HG03108 (cell line): ENCODE results near the gene CSF2RB.
A peak's percentile ranks its signal among the peaks of the same experiment; 100 is the strongest.

Source experiments
- ATAC-seq: cut with Tn5 transposase; IDR thresholded peaks from one replicate; pipeline ENCODE4 v1.9.1; 2021; ENCODE audit warnings: moderate library complexity; ENCODE audit not compliant: unreplicated experiment

The CSF2RB gene

DNA sequence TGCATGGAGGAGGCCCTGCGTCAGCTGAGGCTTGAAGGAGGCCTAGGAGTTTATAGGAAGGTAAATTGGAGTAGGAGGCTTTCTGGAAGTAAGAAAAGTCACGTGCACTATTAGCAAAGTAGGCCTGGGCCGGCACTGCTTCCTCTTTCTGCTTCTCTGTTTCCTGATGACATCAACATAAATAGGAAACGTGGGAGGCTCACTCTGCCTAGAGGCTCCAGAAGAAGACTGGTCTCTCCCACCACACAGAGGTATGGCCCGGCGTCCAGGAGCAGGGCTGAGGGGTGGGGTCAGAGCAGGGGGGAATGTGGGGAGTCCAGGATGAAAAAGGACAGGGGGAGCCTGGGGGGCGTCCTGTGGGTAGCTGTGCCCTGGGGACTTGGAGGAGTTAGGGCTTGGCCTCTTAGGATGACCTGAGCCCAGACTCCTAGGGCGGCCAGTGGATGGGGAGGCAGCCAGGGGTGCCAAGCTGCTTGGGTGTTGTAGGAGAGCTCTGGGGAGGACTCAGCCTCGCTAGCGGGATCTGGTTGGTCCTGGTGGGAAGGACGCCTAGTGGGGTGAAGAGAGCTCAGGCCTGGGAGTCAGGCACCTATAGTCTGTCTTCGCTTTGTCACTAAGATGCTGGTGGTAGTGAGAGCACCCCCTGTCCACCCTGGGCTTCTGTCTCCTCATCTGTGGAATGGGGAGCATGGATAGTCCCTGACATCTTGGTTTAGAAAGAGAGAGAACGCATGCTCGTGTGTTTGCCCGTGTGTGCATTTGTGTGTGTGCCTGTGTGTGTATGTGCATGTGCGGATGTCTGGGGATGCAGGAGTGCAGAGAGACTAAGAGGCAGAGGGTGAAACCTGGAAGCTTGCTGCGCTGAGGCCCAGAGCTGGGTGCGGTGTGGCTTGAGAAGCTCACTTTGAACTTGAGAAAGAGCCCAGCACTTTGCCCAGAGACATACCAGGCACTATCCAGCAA lies at the start of gene CSF2RB:
Gene CSF2RB, plus strand, starts transcription at position 202 of the 963 bp plus-strand sequence. CDS start 8,580 bp downstream, outside the sequence.
- no peak for ATAC-seq

DNA sequence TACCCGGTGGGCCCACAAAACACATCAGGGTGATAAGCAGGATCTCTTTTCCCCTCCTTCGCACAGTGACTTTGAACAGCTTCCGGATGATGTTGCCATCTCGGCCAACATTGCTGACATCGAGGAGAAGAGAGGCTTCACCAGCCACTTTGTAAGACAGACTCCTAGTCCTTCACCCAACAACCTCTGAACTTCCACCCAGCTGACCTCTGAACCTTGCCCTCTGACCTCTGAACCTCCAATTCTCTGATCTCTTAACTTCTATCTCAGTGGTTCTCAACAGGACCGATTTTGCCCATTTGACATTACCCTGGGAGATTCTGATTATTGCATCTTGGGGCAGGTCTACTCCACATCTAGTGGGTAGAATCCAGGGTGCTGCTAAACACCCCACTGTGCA lies 49.4 kb upstream of the CSF2RB start:
- no peak for ATAC-seq

DNA sequence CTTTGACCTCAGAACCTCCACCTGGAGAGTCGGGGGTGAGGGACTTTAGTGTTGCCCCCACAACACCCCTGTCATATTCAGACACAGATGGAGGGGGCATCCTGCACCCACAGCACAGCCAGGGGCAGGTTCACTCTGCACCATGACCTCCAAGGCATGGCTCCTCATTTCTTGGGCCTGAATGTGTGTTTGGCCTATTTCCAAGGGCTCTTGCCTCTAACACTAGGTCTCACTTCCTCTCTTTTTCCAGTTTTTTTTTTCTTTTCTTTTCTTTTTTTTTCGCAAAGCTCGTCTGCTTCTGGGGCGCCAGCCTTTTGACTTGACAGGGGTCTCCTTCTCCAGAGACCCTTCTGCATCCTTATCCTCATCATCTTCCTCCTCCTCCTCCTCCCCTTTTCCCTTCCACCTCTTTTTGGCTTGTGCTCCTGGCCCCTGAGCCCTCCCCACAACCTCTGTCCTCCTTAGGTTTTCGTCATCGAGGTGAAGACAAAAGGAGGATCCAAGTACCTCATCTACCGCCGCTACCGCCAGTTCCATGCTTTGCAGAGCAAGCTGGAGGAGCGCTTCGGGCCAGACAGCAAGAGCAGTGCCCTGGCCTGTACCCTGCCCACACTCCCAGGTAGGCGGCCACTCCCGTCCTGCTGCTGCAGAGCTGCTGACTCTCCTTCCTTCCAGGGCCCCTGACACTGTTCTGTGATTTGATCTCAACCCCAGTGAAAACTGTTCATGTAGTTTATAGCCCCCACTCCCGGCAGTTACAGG lies 48.8 kb upstream of the CSF2RB start:
- no peak for ATAC-seq

DNA sequence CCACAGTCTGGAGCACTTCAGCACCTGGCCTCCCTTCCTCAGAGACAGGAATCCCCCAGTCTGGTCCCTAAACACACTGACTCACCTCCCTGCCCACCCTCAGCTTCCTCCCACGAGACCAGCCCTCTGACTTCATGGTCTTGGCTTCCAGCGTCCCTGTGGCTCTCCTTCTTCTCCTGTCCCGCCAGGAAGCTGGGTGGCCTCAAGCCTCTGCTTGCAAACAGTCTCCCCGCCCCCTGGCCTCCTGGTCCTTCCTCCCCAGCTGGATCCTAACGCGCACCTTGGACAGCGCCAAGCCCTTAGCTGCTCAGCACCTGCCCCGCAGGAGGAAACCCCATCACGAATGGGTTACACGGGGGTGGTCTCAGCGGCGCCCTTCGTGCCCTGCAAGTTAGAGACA lies 48.1 kb upstream of the CSF2RB start:
- no peak for ATAC-seq

DNA sequence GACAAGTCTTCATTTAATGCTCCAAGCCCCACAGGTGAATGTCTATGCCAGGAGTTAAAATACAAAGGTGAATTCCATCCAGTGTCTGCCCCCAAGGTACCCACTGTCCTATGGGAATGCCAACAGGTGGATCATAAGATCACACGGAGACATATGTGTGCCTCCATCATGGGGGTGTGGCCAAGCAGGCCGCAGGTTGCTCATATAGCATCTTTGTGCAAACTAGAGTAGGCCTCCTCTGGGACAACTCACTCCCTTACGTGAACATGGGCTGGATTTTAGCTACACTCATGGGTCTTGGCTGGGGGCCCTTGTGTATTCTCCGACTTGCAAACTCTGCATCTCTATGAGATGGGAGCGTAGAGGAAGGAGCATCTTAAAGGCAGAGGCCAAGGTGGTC lies 45.7 kb upstream of the CSF2RB start:
- ATAC-seq: no peak

DNA sequence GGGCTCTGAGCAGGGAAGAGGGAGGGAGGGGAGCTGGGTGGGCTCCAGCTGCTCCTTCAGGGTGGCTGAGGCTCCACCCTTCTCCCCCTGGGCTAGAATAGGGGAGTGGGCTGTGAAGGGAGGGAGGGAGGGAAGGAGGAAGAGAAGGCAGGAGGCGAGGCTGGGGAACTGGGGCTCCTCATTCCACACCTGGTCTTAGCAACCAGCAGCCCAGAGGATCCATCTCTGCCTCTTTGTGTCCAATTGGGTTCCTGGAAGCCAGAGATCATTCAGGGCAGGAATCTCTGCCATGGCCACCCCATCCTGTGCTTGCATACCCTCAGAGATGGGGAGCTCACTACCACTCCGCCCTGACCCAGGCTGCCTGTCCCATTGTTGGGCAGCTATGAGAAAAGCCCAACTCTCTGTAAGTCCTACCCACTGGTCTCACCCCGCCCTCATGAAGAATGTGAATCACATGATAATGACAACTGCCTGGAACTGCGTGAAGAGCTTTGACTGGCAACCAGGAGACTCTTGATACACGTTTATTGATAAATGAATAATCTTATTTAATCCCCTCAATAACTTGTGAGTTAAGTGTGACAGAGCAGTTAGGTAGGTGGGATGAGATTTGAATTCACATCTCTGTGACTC lies 44.8 kb upstream of the CSF2RB start:
- no peak for ATAC-seq

DNA sequence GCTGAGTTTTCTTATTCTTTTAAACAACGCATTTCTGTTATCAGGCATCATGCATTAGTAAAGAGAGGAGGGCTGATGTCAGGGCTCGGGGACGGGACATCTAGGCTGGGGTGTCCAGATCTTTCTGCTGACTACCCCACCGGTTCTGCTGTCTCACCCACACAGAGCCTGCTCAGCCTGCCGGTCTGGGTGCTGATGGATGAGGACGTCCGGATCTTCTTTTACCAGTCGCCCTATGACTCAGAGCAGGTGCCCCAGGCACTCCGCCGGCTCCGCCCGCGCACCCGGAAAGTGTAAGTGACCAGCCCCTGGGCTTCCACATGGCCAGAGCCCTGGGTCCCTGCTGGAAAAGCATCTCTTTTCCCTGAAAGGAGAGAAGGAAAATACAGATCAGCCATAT lies 43.2 kb upstream of the CSF2RB start:
- ATAC-seq: no peak

DNA sequence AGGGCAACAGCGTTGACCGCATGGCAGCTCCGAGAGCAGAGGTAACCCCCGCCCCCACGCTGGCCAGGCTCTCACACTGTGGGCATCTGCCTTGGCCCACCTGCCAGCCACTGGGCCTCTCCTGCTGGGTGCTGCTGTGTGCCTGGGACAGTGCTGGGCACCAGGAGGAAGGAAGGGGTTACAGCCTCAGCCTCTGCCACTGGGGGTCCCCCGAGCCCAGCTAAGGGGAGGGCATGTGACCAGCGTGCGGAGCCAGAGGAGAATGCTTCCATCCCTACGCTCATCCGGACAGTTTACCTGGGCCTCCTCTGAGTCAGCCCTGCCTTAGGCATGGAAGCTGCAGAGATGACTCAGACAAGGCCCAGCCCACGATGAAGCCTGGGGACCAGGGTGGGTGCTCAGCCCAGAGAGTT lies 41.8 kb upstream of the CSF2RB start:
- ATAC-seq: no peak

DNA sequence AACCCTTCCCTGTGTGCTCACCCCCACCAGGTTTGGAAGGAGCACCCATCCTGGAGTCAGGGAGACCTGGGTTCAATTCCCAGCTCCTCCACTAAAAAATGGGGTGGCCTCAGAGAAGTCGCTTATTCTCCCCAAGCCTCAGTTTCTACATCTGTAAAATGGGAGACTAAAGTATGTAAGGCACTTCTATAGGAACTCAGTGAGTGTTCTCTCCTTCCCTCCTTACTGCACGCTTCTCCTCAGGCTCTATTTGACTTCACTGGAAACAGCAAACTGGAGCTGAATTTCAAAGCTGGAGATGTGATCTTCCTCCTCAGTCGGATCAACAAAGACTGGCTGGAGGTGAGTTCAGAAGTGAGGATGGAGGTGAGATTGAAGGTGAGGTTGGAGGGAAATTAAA lies 41.3 kb upstream of the CSF2RB start:
- no peak for ATAC-seq

DNA sequence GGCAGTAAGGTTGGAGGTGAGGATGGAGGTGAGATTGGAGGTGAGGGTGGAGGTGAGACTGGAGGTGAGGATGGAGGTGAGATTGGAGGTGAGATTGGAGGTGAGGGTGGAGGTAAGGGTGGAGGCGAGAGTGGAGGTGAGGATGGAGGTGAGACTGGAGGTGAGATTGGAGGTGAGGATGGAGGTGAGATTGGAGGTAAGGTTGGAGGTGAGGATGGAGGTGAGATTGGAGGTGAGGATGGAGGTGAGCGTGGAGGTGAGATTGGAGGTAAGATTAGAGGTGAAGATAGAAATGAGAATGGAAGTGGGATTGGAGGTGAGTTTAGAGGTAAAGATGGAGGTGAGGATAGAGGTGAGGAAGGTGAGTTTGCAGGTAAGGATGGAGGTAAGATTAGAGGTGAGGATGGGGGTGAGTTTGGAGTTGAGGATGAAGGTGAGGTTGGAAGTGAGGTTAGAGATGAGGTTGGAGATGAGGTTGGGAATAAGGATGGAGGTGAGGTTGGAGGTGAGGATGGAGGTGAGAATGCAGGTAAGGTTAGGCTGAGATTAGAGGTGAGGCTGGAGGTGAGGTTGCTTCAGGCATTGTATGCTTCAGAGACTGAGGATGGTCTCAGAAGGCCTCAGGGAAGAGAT lies 40.4 kb upstream of the CSF2RB start:
- no peak for ATAC-seq

DNA sequence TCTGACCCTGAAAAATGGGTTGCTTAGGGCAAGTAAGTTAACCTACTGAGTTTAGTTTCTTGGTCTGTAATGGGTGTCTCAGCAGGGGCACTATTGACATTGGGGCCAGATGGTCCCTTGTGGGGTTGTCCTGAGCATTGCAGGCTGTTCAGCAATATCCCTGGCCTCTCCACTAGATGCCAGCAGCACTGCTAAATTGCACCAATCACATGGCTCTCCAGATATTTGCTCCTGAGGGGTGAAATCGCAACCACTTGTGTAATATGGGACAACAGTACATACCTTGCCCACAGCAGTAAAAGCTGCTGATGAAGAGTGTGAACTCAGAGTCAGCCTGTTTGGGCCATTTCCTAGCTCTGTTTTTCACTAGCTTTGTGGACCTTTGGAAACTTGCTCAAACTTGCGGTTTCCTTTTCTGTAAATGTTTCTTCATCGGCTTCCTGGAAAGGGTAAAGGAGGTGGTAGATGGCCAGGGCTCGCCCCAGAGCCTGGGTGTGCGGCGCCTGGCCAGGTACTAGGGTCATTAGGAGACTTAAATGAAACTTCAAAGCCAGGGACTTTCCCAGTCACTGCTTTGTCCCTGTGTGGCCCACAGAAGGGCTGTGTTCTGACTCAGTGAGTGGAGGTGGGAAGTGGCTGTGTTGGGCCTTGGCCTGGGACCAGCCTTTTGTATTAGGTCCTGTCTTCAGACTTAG lies 39.7 kb upstream of the CSF2RB start:
- peak; percentile 88 for ATAC-seq

DNA sequence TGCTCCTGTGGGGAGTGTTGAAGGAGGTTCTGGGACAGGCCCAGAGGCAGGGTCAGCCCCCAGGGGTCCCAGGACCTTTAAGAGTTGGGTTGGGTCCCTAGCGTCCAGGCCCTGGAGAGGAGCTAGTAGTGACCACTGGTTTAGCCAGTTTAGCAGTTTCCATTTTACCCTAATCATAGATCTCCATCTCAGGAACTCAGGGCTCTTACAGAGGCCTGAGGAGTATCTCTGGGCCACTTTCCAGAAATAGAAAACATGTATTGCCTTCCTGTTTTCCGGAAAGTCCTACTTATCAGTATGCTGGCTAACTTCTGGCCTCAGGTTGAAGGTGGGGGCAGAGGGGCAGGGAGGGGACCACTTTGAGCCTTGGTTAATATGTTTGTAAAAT lies 39.1 kb upstream of the CSF2RB start:
- no peak for ATAC-seq

DNA sequence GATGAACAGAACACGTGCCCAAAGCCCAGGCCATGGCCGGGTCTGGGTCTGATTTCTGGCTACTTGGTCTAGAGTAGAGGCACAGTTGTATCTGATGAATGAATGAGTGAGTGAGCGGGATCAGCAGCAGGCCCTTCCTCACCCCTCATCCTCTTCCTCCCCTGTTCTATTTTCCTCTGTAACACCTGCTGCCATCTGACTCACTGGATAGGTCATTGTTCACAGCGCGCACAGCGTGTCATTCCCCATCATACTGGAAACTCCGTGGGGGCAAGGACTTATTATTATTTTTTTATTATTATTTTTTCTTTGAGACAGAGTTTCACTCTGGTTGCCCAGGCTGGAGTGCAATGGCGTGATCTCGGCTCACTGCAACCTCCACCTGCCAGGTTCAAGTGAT lies 38.7 kb upstream of the CSF2RB start:
- ATAC-seq: no peak

DNA sequence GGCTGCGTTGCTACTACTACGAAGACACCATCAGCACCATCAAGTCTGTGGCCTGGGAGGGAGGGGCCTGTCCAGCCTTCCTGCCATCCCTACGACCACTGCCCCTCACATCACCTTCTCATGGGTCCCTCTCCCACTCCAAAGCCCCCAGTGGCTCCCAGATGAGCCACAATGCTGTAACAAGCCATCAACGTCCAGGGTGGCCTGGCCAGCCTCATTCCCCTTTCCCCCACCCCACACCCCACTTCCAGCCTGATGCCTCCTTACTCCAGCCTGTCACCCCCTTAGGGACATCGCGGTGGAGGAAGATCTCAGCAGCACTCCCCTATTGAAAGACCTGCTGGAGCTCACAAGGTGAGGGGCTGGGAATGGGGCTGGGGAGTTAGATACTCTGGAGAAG lies 37.7 kb upstream of the CSF2RB start:
- ATAC-seq: no peak

DNA sequence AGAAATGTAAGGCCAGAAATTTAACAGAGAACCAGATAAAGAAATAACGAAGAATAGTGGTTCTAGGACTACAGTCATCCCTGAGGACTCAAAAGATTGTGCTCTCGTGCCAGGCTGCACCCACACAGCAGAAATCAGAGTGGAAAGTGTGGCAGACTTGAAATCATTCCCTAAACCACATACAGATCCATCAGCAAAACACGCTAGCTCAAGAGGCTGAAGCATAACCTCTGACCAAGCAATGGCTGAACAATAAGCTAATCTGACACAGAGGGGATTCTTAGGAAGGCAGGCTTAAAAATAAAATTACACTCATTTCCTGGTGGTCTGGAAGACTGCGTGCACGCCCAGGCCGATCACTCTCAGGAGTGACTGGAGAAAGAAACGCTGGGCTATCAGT lies 33.7 kb upstream of the CSF2RB start:
- no peak for ATAC-seq

DNA sequence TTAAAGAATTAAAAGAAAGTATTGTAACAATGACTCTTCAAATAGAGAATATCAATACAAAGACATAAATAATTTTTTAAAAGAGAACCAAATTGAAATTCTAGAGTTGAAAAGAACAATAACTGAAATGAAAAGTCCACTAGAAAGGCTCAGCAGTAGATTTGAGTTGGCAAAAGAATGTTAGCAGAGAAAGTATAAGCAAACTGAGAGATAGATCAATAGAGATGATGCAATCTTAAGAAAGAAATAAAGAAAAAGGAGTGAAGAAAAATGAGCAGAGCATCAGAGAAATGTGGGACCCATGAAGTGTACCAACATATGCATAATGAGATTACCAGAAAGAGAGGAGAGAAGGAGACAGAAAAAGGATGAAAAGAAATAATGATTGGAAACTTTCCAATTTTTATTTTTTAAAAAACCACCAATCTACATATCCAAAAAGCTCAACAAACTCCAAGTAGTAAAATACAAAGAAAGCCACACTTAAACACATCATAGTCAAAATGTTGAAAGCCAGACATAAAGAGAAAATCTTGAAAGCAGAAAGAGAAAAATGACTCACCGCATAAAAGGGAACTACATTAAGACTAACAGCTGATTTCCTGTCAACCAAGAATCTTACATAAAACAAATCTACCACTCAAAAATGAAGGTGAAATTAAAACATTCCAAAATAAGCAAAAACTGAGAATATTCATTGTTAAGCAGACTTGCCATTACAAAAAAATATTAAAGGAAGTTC lies 31.8 kb upstream of the CSF2RB start:
- ATAC-seq: no peak

DNA sequence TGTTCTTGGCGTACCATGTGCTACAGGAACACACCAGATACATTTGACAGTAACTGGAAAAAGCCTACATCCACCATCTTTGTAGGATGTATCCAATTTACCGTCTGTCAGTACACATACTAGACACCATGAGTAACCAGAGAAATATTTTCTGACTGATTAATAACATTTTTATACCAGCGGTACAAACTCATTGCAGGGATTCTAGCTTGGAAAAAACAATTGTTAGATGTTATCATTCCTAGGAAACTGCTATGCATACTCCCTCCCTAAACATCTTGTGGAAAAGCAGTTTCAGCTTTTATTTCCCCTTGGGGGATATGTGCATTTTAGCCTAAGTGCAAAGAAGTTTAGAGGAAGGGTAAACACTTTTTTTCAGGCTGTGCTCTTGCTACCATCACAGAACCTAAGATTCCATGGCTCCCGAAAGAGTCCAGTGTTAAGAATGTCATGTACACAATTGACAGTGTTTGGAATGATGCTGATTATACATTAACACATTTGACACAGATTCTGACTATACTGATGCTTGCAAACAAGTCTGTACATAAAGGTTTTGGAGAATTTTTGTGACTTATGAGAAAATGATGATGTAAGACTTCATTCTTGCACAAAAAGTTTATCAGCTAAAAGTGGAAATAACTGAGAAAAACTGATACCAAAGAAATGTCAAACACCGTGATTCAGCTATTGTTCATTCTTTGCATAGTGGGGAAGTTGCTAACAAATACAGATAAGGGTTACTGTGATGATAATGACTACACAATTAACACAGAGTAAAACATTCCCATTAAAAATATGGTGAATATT lies 28.9 kb upstream of the CSF2RB start:
- no peak for ATAC-seq

DNA sequence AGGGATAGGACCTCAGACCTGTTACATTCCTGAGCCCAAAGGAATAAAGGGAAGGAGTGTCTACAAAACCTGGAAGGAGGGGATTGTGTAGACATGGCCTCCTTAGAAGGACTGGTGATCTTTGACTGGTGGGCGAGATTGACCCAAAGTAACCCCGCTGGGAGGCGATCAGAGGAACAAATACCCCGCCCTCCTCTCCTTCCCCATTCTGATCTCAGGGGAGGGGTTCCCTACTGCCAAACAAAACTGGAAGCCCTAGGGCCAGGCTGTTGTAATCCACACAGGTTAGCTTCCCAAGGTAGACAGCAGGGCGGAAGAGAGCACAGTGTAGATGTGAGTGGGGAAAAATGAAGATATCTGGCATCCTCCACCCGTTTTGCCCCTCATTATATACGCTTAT lies 28.0 kb upstream of the CSF2RB start:
- ATAC-seq: no peak

DNA sequence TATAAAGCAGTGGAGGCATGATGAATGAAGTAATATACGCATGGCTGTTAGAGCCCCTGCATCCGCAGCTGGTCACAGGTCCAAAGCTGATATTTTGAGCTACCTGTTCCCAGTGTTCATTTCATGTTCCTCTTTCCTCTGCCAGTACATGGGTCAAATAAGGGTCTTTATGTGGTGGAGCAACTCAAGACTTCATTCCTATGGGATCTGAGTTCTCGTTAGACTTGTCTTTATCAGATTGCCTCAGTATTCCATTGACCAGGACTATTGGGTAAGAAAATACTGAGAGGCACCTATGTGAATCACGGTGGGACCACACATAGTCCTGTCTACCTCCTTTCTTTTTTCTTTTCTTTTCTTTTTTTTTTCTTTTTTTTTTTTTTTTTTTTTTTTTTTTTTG lies 27.4 kb upstream of the CSF2RB start:
- ATAC-seq: no peak
